ENCODE measurements around the gene ERGIC2. TPM values are rescaled to one million over a fixed set of nuclear protein-coding genes. Genes with fewer than 3 reads are reported as not detected.

ERGIC2 gene
- total and polyA plus RNA-seq, 9 of the 15 experiments (the other 6 are each of a cell fraction or from before 2014, with no cell fraction given): 24.1 to 180 (median 75.7) TPM

GRCh38 chr12:29380536-29381523, at the start of gene ERGIC2 (continued):
- no peak for TF ChIP-seq SETDB1 (IDR thresholded peaks at IDR 0.05; ENCODE audit: low read length)
- TF ChIP-seq HNRNPH1 (optimal IDR thresholded peaks at IDR 0.05; ENCODE audit: low read depth, low read length): no peak
- TF ChIP-seq BCL6 (CRISPR knock-in tag; IDR thresholded peaks at IDR 0.05): no peak
- peak; percentile 73 for TF ChIP-seq TBP (optimal IDR thresholded peaks at IDR 0.05; ENCODE audit: low read depth, low read length)
- no peak for TF ChIP-seq HNRNPK (IDR thresholded peaks at IDR 0.05; ENCODE audit: low read depth, low read length, poor library complexity, severe bottlenecking)
- no peak for TF ChIP-seq MIER1 (IDR thresholded peaks at IDR 0.05; ENCODE audit: low read depth)
- 0 out of 2 replicates have a peak, but pooled peaks have one; percentile 18 for TF ChIP-seq ZFPM2 (CRISPR knock-in tag; IDR thresholded peaks at IDR 0.05)
- TF ChIP-seq MBD1 (CRISPR knock-in tag; IDR thresholded peaks at IDR 0.05): no peak
- TF ChIP-seq E2F1 (CRISPR knock-in tag; IDR thresholded peaks at IDR 0.05): no peak
- no peak for TF ChIP-seq TCF7 (IDR thresholded peaks at IDR 0.05; ENCODE audit: borderline replicate concordance)
- TF ChIP-seq ZFP1 (CRISPR knock-in tag; IDR thresholded peaks at IDR 0.05): no peak
- no peak for TF ChIP-seq HDAC6 (IDR thresholded peaks at IDR 0.05; ENCODE audit: low read depth, low read length)
- no peak for TF ChIP-seq ZNF316 (IDR thresholded peaks at IDR 0.05)
- TF ChIP-seq RBM34 (IDR thresholded peaks at IDR 0.05; ENCODE audit: borderline replicate concordance, insufficient read depth, low read length): no peak
- TF ChIP-seq ZNF551 (CRISPR knock-in tag; IDR thresholded peaks at IDR 0.05): no peak
- TF ChIP-seq ZHX1 (conservative IDR thresholded peaks at IDR 0.05; ENCODE audit: low read length): peak; percentile 93; the same call in 1 of the 2 replicates
- no peak for TF ChIP-seq MCM5 (IDR thresholded peaks at IDR 0.05; ENCODE audit: low read depth)
- TF ChIP-seq BRF1 (IDR thresholded peaks at IDR 0.05; ENCODE audit: borderline replicate concordance, extremely low read depth, insufficient read length): no peak
- TF ChIP-seq HMG20B (CRISPR knock-in tag; IDR thresholded peaks at IDR 0.05): no peak
- TF ChIP-seq LEF1 (IDR thresholded peaks at IDR 0.05): no peak
- TF ChIP-seq SAFB (IDR thresholded peaks at IDR 0.05; ENCODE audit: borderline replicate concordance, low read depth, low read length): no peak
- TF ChIP-seq PML (IDR thresholded peaks at IDR 0.05; ENCODE audit: low read length): peak; percentile 73; the same call in 1 of the 2 replicates
- TF ChIP-seq PHF20 (IDR thresholded peaks at IDR 0.05; ENCODE audit: partially characterized antibody): peak; percentile 52
